Neutrophil (primary cell): Measurements from ENCODE around the gene ANKMY1.

ENCODE experiments used
- H3K27ac ChIP-seq: fragments of 200-600 bp; sonication (generic); 2 replicates; pipeline ENCODE4 v1.5.1; 2016; ENCODE audit warnings: mild to moderate bottlenecking, moderate library complexity
- H3K27me3 ChIP-seq: fragments of 200-600 bp; sonication (generic); 2 replicates; pipeline ENCODE4 v1.6.0; 2016; ENCODE audit warnings: mild to moderate bottlenecking
- H3K36me3 ChIP-seq: fragments of 200-600 bp; sonication (generic); 2 replicates; pipeline ENCODE4 v1.5.1; 2017
- H3K4me1 ChIP-seq, 2 experiments: fragments of 200-600 bp in 1 of 2; sonication (generic) in 1 of 2; 1 replicate in 1 of 2; 2 replicates in 1 of 2; pipeline versions ENCODE4 v1.5.1 to v1.6.1; 2013 to 2016; ENCODE audit warnings: low read depth in 1 of 2, low read length in 1 of 2, mild to moderate bottlenecking in 1 of 2, moderate library complexity in 1 of 2; ENCODE audit not compliant: control insufficient read depth in 1 of 2, insufficient read depth in 1 of 2
- H3K4me3 ChIP-seq, 2 experiments: fragments of 200-600 bp in 1 of 2; sonication (generic) in 1 of 2; 1 replicate in 1 of 2; 2 replicates in 1 of 2; pipeline ENCODE4 v1.5.1; 2013 to 2016; ENCODE audit warnings: low read depth in 1 of 2, low read length in 1 of 2, mild to moderate bottlenecking in 1 of 2, moderate library complexity in 1 of 2
- H3K9me3 ChIP-seq: fragments of 200-600 bp; sonication (generic); 2 replicates; pipeline ENCODE4 v1.5.1; 2016
- CTCF ChIP-seq: fragments of 200-600 bp; sonication (generic); IDR thresholded peaks from 2 replicates; pipeline ENCODE4 v1.5.1; 2016; ENCODE audit warnings: antibody characterized with exemption

The ANKMY1 gene

DNA sequence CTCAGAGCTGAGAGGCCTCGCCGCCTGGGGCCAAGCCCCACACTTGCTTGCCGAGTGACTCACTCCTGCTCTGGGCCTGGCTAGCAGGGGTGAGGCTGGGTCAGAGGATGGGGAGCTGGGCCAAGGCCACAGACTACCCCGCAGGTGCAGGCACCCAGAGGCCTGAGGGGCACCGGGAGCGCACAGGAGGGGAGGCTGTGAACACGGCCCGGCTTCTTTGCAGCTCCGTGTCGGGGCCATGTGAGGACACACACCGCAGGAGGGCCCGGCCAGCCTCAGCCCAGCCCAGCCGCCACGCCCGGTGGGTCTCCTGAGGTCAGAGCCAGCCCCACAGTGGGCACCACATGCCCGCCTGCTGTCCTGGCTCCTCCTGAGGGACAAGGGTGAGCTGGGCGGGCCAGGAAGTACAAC, 113.9 kb downstream of the ANKMY1 start:
- H3K4me3 ChIP-seq: no peak overlapping the region
- no peaks in the 10 kb centered on the region for H3K9me3 ChIP-seq
- peaks cover 11% of the 10 kb centered on the region for H3K27me3 ChIP-seq
- no peaks in the 10 kb centered on the region for H3K4me1 ChIP-seq
- H3K36me3 ChIP-seq: no peaks in the 10 kb centered on the region
- TF ChIP-seq CTCF: no peak
- H3K27ac ChIP-seq: no peak overlapping the region

DNA sequence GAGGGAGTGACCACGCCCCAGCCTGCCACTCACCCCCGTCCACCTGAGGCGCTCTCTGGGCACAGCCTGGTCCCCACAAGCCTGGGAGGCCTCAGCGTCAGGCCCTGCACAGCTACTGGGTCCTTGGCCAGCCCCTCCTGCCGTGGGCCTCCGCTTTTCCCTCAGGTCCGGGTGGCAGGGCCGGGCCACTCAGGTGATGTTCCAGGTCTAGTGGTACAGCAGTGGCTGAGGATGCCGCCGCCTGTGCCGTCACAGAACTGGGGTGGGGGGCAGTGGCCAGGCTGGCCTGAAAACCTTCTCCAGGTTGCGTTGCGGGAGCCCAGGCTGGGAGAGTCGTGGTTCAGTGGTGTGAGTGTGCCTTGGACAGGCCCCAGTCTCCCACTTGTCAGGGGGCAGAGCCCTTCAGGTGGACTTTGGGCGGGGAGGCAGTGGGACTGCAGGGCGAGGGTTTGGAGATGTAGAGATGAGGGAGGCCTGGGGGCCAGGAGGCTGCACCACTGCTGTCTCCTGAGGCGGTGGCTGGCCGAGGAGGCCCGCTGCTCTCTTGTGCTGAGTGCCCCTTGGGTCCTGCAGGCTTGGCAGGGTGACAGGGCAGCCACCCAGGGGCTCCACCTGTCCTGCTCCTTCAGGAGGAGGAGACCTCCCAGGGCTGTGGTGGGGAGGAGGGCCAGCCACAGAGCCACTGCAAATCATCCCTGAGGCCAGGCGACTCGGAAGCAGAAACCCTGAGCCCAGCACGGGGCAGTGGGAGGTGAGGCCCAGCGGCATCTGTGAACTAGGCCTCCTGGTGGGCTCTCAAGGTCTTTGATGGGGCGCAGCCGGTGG, 114.7 kb downstream of the ANKMY1 start:
- Histone ChIP-seq H3K4me1 (no peaks in the 10 kb centered on the region), H3K36me3 (no peaks in the 10 kb centered on the region), H3K27me3 (peaks cover 10% of the 10 kb centered on the region), H3K27ac (no peak overlapping the region), H3K9me3 (no peaks in the 10 kb centered on the region), H3K4me3 (no peak overlapping the region)
- TF ChIP-seq CTCF: no peak

GRCh38 chr2:240441993-240442411, 115.8 kb downstream of the ANKMY1 start:
- H3K36me3 ChIP-seq: no peaks in the 10 kb centered on the region
- TF ChIP-seq CTCF: no peak
- no peaks in the 10 kb centered on the region for H3K9me3 ChIP-seq

DNA sequence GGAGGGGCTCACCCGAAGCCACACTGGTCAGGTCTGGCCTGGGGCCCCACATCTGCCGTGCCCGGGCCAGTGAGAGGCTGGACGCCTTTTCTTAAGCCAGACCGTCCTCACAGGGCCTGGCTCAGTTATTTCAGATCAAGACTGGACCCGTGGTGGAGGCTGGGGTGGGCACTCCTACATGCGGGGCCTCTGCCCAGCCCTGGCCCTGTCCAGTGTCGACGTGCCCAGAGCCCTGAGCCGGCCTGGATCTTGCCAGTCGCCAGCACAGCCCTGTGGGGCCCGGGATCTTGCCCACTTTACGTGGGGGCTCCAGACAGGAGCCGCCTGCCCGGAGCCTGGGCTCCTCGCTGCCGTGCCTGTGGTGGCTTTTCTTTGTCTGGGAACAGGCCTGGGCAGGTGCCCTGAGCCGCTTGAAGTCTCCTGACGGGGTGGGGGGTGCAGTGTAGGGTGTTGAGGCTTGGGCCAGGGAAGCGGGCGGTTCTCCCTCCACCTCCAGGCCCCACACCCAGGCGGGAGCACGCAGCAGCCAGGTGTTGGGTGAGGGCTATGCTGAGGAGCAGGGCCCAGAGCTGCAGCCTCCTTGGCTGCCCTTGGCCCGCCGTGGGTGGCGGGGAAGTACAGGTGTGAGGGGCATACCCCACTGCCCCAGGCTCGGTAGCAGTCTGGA, 116.3 kb downstream of the ANKMY1 start:
- H3K4me1 ChIP-seq: no peaks in the 10 kb centered on the region
- TF ChIP-seq CTCF: no peak
- H3K27me3 ChIP-seq: peaks cover 22% of the 10 kb centered on the region
- no peak overlapping the region for H3K27ac ChIP-seq
- H3K36me3 ChIP-seq: no peaks in the 10 kb centered on the region
- no peaks in the 10 kb centered on the region for H3K9me3 ChIP-seq
- no peak overlapping the region for H3K4me3 ChIP-seq

More at GRCh38 chr2:240441993-240442411, 115.8 kb downstream of the ANKMY1 start:
- Histone ChIP-seq H3K27me3 (peaks cover 16% of the 10 kb centered on the region), H3K27ac (no peak overlapping the region), H3K4me3 (no peak overlapping the region), H3K4me1 (no peaks in the 10 kb centered on the region)

- no peaks in the 10 kb centered on the region for H3K4me1 ChIP-seq
Observed at GRCh38 chr2:240440704-240441320, 117.0 kb downstream of the ANKMY1 start.

More at GRCh38 chr2:240440704-240441320, 117.0 kb downstream of the ANKMY1 start:
- no peak for TF ChIP-seq CTCF
- Histone ChIP-seq H3K4me3 (no peak overlapping the region), H3K36me3 (no peaks in the 10 kb centered on the region), H3K27me3 (peaks cover 28% of the 10 kb centered on the region), H3K27ac (no peak overlapping the region), H3K9me3 (no peaks in the 10 kb centered on the region)
